Body of pancreas (tissue), 4 donors: ENCODE data around the gene NUP50.

Source experiments
- POLR2A ChIP-seq, 3 donors: fragments of 450-650 bp; IDR thresholded peaks; one replicate each; pipeline ENCODE4 v1.6.1; 2016; ENCODE audit warnings: antibody characterized with exemption in 3 of 3, mild to moderate bottlenecking in 2 of 3
- TF ChIP-seq, protein P1 (sequence below), 7 experiments: fragments of 450-650 bp in 4 of 7; fragments of 200-600 bp in 3 of 7; sonication (generic) in 3 of 7; IDR thresholded peaks; one replicate each; pipeline ENCODE4 v1.5.1; 2016 to 2019; ENCODE audit warnings: antibody characterized with exemption in 7 of 7

DNA sequence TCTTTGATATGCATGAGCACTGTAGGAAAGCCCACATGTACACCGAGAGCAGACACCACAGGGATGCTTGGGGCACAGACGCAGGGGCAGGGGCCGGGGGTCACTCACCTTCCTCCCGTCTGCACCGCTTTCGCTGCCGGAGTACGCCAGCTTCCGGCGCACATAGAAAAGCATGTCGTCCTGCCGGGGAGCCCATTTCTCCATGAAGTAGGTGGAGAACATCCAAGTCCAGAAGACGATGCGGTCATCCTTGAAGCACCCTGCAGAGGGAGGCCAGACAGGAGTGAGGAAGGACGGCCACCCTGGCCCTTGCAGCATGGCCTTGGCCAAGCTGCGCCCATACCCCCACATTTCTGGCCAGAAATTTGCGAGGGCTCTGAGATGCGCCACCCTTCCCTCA is 48.1 kb downstream of the NUP50 start:
- TF ChIP-seq, protein P1, sequence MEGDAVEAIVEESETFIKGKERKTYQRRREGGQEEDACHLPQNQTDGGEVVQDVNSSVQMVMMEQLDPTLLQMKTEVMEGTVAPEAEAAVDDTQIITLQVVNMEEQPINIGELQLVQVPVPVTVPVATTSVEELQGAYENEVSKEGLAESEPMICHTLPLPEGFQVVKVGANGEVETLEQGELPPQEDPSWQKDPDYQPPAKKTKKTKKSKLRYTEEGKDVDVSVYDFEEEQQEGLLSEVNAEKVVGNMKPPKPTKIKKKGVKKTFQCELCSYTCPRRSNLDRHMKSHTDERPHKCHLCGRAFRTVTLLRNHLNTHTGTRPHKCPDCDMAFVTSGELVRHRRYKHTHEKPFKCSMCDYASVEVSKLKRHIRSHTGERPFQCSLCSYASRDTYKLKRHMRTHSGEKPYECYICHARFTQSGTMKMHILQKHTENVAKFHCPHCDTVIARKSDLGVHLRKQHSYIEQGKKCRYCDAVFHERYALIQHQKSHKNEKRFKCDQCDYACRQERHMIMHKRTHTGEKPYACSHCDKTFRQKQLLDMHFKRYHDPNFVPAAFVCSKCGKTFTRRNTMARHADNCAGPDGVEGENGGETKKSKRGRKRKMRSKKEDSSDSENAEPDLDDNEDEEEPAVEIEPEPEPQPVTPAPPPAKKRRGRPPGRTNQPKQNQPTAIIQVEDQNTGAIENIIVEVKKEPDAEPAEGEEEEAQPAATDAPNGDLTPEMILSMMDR (IDR thresholded peaks at IDR 0.05) = no peak
- no peak for TF ChIP-seq POLR2A (IDR thresholded peaks at IDR 0.05)
